Activated CD8-positive, alpha-beta memory T cell treated with anti-CD3 and anti-CD28 coated beads, Interleukin-2, amount 50 U/mL, for 24 hours (primary cell): Measurements from ENCODE around the gene SIDT2.
"Not testable (repeated sequence)": the region's sequence is repeated elsewhere in the genome, so short reads cannot be mapped to it uniquely, and the experiment has no call there.

Experiments used
- DNase-seq: peaks from one replicate; pipeline ENCODE4 v3.0.0-alpha.2; 2020; ENCODE audit errors: extremely low read depth

SIDT2 gene

DNA sequence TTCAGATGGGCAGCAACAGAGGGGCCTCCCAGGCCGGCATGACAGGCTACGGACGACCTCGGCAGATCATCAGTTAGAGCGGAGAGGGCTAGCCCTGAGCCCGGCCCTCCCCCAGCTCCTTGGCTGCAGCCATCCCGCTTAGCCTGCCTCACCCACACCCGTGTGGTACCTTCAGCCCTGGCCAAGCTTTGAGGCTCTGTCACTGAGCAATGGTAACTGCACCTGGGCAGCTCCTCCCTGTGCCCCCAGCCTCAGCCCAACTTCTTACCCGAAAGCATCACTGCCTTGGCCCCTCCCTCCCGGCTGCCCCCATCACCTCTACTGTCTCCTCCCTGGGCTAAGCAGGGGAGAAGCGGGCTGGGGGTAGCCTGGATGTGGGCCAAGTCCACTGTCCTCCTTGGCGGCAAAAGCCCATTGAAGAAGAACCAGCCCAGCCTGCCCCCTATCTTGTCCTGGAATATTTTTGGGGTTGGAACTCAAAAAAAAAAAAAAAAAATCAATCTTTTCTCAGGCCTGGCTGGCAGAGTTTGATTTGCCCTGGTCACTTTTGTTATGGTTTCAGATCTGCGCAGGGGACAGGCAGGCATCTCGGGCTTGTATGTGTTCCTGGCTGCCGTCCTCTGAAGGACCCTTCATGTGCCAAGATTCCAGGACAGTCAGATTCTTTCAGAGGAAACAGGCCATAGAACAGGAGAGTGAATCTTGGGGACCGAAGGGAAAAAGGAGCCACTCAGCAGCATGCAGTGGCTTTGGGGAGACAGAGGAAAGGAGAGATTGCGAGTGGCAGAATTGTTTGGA, 25.9 kb downstream of the SIDT2 start:
- DNase-seq = no peak

DNA sequence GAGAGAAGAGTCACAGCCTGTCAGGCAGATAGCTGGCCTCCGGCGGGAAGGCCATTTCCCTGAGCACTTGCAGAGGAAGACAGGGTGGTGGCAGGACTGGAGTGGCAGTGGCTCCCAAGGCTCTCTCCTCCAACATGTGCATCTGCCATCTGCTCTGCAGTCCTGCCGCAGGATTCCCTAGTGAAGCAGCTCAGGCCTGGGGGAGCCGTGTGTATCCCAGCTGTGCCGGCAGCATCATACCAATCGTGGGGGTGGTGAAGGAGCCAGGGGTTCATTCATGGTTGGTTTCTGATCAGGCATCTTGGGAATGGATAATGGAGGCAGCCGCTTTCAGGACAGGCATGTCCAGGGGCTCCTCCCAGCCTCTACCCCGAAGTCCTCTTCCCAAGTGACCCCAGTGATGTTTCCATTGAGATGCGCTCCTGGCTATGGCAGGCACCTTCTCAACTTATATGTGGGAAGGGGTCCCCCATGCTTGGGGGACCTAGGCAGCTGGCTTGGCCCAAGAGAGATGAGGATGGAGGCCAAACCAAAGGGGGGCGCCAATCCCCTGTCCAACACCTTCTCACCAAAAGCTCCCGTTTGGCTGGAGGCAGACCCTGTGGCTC, 26.8 kb downstream of the SIDT2 start:
- no peak for DNase-seq

DNA sequence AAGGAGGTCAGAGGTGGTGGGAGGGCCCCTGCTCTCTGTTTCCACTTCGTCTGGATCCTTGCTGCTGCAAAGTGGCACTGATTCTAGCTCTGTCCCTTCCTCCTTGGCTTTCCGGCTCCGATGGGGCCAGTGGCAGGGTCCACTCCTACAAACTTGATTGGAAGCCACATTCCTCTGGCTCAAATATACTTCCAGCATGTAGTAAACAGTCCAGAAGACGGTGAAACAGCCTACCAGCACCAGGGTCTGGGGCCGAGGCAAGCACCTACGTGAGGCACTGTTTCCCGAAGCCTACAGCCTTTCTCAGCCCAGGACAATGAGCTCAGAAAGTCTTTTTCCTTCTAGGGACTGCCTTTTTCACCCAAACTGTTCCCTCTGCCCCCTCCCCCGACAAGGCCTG, 27.6 kb downstream of the SIDT2 start:
- DNase-seq = not testable (repeated sequence)

DNA sequence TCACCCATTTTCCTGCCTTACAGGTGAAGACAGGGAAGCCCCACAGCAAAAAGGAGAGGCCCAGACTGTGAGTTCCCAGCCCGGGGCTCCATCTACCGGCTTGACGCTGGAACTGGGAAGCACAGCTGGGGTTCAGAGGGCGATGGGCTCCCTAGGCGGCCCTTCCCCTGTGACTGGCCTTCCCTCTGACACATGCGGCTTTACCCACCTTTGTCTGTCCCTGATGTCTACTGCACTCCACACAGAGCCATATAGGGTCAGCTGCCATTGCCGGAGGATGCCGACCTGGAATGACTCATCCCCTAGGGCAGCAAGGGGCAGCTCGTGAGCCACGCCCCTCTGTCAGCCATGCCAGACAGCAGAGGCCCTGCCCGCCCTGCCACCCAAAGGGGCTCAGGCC, 28.3 kb downstream of the SIDT2 start:
- DNase-seq = not testable (repeated sequence)

DNA sequence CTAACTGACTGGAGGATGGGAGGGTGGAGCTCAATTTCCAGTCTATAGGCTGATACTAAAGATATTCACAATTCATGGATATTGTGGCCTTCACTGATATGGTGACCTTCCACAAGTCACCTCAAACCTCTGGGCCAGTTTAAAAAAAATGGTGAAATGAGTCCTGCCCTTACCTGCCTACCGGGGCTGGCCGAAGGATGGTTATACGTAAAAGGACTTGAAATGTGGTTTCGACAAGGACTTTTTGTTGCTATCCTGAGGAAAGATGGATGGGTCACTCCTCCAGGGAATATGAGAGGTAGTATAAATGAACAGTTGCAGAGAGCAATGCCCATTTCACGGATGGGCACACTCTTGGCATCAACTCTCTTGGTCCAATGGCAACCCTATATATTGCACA, 28.9 kb downstream of the SIDT2 start:
- DNase-seq = not testable (repeated sequence)

DNA sequence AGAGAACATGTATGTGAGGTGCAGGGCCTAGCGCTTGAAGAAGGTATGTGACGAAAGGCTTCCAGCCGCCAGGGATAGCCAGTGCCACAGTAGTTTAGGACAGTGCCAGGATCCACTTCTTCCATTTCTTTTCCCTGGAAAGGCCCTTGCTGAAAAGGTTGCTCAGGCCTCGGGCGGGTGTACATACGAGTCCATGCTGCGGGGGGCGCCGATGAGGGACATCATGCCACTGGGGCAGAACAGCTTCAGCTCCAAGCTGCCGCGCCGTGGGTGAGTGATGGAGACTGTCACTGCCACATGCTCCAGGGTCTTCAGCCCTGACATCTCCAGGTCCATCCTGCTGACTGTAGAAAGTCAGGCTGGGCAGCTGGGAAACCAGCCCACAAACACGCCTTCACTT, 30.2 kb downstream of the SIDT2 start:
- not testable (repeated sequence) for DNase-seq

DNA sequence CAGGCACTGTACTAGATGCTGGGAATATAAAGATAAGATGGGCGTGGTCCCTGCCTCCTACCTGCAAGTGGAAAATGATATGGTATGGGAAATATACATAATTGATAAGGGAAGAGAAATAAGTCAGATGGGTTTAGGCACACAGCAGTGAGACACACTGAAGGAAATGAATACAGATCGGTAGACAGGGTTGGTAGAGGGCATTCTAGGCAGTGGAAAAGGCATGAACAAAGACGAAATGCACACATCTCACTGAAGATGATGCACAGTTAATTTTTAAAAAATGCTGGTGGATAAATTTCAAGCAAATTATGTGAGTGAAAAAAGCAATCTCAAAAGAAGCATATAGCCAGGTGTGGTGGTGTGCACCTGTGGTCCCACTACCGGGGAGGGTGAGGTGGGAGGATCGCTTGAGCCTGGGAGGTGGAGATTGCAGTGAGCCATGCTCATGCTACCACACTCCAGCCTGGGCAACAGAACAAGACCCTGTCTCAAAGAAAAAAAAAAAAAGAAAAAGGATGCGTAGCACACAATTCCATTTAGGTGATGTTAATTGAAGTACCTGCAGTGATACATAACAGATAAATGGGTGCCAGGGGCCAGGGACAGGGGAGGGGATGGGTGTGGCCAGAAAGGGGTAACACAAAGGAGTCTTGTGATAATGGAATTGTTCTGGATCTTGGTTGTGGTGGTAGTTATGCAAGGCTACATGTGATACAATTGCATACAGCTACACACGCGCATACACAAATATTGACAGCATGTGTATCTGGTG, 31.0 kb downstream of the SIDT2 start:
- DNase-seq = not testable (repeated sequence)

DNA sequence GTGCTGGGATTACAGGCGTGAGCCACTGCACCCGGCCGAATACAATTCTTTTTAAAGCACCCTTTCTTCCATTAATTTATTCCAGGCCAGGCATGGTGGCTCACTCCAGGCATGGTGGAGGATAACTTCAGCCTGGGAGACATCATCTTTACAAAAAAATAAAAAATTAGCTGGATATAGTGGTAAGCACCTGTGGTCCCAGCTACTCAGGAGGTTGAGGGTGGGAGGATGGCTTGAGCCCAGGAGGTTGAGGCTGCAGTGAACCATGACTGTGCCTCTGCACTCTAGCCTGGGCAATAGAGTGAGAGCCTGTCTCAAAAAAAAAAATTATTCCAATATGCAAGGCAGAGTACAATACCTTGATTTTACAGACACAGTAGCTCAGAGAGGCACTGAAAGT, 32.1 kb downstream of the SIDT2 start:
- no peak for DNase-seq

DNA sequence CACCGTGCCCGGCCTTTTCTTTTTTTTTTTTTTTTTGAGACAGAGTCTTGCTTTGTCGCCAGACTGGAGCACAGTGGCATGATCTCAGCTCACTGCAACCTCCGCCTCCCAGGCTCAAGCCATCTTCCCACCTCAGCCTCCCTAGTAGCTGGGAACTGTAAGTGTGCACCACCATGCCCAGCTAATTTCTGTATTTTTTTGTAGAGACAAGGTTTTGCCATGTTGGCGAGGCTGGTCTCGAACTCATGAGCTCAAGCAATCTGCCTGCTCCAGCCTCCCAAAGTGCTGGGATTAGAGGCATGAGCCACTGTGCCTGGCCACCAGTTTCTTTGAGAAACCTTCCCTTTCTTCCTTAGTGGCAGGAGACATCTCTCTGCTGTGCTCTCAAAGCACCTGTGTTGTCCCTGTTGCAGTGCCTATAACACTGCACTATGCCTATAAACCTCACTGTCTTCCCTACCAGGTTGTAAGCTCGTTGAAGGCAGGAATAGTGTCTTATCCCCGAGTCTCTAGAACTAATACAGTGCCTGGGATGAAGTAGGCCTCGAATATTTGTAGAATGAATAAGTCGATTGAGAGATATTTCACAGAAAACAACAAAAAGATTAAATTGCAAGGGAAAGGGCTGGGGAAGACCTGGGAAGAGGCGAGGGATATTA, 34.3 kb downstream of the SIDT2 start:
- DNase-seq = no peak

DNA sequence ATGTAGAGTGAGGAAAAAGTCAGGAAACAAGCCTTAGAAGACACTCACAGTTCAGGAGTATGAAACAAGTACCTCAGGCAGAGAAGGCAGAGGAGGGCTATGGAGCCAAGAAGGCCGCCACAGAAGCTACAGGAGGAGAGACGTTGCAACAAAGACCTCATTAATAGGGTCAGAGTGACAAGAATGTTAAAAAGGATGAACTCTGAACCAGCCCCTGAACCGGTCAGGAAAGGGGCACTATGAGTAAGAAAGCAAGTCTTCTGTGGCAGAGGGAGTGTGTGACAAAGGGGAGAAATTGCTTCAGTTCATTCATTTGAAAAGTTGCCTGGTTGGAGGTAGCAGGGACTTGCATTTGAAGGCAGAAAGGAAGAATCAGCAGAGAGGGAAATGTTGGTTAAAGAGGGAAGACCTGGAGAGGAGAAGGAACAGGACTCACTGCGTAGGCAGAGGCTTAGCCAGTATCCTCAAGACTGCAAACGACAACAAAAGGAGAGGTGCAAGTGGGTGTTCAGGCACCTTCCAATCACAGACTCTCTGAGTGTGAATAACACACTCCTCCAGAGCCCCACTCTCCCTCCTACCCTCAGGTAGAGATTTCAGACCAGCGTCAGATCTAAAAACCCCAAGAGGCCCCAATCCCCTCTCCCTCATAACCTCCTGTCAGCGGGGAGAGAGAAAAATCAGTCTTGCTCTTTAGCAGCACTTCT, 36.0 kb downstream of the SIDT2 start:
- DNase-seq = no peak

DNA sequence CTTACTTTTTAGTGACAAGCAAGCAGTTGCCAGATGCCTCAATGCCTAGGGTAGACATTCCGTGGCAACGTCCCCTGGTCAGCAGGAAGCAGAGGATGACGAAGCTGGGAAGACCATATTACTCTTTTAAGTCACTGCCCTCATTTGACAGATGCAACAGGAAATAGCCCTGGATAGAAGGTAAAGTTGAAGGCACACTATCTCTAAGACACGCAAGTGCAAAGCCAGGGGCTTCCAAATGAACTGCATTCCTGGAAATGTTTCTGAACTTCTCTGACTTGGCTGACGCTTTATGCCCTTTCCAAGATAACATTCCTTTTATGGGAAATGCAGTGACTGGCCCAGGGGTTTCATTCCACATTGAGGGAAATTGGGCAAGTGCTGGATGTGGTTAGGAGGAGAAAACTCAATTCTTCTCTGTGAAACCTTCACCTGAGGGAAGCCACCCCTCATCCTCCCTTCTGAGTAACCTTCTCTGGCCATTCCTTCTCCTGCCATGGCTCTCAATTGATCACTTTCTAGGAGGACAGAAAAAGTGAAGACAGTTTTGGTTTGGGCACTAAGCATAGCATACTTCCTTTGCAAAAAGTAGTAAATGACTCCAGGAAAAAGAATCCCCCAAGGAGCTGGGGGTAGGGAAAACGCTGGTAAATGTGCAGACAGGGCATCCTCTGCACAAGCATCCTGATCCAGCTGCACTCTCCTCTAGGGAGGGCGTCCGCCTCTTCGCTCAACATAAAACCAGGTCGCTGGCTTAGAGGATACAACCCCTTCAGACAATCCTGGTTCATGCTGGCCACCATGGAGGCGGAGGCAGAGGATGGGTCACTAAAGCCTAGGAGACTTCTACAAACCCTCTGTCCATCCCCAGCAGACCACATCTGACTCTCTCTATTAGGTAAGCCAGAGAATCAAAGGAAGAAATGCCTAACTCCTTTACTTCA, 38.9 kb downstream of the SIDT2 start:
- DNase-seq = no peak

DNA sequence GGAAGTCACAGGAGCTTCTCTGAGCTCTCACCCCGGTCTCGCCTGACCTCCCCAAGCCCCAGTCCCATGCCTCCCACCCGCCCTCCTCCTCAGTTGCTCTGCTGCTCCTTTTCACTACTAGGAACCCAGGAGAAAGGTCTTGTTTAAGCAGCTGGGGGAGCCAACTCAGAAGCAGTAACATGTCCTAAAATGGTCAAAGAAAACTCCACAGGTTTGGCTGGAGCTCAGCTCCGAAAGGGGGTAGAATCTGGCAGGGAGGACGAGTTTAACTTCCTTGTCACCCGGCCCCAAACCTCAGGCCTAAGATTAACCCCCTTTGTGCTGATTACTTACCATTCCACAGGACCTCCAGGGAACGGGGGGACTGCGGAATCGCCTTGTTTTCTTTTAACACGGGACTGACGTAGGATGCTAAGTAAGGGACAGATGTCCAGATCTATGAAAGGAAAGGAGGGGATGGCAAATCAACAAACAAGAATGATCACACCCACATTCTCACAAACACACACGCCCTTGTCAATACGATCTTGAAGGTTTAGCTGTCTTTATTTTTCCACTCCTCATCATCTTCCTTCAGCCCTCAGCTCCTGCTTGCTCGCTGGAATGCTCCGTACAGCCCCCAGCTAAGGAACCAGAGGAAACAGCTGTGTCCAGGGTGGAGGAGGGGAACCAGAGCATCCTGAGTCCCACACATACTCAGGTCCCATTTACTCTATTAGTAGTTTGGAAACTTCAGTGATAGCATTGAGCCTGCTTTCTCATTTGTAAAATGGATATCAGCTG, 39.8 kb downstream of the SIDT2 start:
- DNase-seq = no peak

DNA sequence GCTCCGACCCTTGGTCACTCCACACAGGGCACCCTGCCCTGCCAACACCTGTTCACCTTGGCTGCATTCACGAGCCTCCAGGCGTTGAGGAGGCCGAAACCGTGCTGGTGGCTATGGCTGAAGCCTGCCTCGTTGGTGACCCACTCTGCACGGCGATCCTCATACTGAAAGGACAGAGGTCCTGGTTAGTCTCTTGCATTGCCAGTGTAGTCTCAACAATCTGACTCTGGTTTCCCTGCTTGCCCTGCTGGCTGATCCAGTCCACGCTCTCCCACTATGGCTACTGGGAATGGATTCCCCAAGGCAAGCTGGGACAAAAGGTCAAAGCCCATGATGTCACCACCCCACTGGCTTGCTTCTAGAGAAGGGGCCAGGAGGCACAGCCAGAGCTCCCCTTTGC, 40.5 kb downstream of the SIDT2 start:
- no peak for DNase-seq

DNA sequence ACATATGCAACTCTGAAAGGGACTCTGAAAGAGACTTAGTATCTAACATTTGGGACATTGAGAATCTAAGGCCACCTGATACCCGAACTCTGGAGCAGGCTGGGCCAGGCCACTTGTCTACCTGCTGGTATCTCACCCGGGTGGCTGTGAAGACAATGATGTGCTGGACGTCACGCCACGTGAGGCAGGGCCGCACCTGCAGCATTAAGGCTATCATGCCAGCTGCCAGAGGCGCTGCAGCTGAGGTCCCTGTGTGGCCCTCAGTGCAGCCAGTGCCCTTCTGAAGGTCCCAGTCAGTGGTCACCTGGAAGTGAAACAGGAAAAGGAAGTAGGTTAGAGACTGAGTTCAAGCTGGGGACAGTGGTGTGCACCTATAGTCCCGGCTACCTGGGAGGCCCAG, 40.9 kb downstream of the SIDT2 start:
- no peak for DNase-seq

DNA sequence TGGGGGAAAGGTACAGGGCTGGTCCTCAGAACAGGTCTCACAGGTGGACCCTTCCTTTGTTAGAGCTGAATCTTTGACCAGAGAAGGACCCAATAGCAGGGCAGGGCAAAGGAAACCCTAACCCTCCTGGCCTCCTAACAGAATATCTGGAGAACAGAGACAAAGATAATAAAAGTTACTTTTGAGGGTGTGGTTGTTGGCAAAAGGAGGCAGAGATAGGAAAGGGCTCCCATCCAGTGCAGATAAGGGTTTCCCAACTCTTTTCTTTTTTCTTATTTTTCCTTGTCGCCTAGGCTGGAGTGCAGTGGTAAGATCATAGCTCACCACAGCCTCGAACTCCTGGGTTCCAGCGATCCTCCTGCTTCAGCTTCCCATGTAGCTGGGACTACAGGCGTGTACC, 41.5 kb downstream of the SIDT2 start:
- no peak for DNase-seq

DNA sequence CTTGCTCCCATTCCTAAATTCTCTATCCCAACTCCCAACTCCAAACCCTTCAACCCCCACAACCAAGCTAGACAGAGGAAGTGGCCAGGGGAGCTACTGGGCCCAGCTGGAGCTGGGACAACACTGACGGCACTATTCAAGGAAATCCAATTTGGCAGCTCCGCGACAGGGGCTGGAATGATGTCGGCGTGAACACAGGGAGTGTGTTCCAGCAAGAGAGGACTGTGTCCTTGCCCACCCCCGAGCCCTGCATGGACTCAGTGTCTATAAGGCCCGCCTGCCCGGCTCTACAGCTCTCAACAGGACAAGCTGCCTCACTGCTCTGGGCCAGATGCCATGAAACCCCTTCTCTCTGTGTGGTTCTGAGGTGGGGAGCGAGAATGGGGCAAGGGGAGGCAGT, 42.0 kb downstream of the SIDT2 start:
- no peak for DNase-seq

DNA sequence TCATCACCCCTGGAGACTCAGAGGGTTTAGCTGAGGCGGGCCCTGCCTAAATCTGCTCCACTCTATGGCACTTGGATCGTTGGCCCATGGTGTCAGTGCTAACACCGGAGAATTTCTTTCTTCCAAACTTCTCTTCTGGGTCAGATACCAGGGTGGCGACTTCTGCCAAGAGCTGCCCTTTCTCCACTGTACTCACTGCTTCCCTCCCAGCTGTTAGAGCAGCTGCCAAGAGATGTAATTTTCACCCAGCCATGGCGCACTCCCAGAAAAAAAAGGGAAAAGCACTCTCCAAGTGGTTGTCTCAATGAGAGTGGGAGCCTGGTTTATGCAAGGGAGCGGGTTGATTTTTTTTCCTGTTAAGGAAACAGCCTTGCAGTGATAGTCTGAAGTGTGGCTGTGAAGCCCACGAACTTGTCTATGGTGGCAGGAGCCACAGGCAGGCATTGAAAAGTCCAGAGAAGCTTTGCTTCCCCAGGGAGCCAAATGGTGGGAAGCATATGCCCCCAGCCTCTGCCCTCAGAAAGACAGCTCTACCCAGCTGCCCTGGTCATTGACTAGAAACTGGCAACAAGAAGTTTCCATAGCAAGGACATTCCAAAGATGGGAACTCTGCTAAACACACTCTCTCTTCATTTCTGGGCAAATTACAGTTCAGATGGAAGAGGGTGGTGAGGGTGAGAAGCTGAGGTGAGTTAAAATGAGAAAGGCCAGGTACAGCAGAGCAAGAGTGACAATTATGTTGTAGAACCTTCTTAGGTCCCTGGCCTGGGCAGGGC, 42.6 kb downstream of the SIDT2 start:
- DNase-seq = no peak

DNA sequence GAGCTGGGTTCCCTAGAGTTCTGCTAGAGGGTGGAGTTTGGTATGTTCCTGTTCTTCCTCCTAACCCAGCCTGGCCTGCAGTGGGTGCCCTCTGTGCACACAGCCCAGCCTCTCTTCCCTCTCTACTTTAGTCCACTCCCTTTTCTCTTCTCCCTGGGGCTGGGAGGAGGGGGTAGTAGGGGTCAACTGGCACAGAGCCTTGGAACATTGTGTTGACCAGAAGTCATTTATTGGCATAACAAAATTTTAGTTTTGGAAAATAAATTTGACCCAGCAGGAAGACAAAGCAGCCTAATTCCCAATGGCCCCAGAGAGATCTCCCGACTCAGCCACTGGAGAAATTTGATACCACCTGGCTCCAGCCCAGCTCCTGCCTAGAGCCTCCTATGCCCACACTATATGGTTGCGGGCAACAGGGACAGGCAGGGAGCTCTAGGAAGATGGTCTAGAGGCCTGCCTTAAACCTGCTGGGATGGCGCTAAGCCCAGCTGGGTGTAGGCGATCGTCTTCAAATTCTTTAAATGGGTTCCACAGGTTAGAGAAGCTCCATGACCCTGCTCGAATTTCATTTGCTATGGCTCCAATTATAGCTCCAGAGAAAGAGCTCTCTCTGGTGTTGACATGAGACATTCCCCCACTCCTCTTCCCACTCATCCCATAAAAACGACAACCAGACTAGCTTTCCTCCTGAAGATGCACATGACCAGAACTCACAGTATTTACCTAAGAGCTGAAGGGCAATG, 43.4 kb downstream of the SIDT2 start:
- DNase-seq = no peak
